Measurements from ENCODE around the gene OMG.
"Not testable (repeated sequence)": the region's sequence is repeated elsewhere in the genome, so short reads cannot be mapped to it uniquely, and the experiment has no call there.

OMG gene

GRCh38 chr17:31266042-31266441 is 31.0 kb downstream of the OMG start:
- DNase-seq (ENCODE audit: low read depth in 4 of 4, low spot score in 1 of 4) = no peak

GRCh38 chr17:31262923-31263322 is 34.1 kb downstream of the OMG start:
- DNase-seq (ENCODE audit: low read depth in 4 of 4, low spot score in 1 of 4) = not testable (repeated sequence)

- DNase-seq (ENCODE audit: low read depth in 4 of 4, low spot score in 1 of 4) = no peak
Observed at GRCh38 chr17:31261601-31262000, 35.4 kb downstream of the OMG start.

GRCh38 chr17:31260151-31260550 is 36.9 kb downstream of the OMG start:
- DNase-seq (ENCODE audit: low read depth in 4 of 4, low spot score in 1 of 4) = no peak

- no peak for DNase-seq (ENCODE audit: low read depth in 4 of 4, low spot score in 1 of 4)
Observed at GRCh38 chr17:31256936-31257335, 40.1 kb downstream of the OMG start.

- DNase-seq (ENCODE audit: low read depth in 4 of 4, low spot score in 1 of 4) = no peak
Observed at GRCh38 chr17:31254654-31255053, 42.4 kb downstream of the OMG start.

- no peak for DNase-seq (ENCODE audit: low read depth in 4 of 4, low spot score in 1 of 4)
Observed at GRCh38 chr17:31252741-31253140, 44.3 kb downstream of the OMG start.

GRCh38 chr17:31251970-31252328 is 45.1 kb downstream of the OMG start:
- no peak for DNase-seq (ENCODE audit: low read depth in 4 of 4, low spot score in 1 of 4)

- DNase-seq (ENCODE audit: low read depth in 4 of 4, low spot score in 1 of 4) = no peak
Observed at GRCh38 chr17:31251105-31251969, 45.7 kb downstream of the OMG start.

GRCh38 chr17:31250229-31250628 is 46.8 kb downstream of the OMG start:
- no peak for DNase-seq (ENCODE audit: low read depth in 4 of 4, low spot score in 1 of 4)

GRCh38 chr17:31249835-31250141 is 47.3 kb downstream of the OMG start:
- no peak for DNase-seq (ENCODE audit: low read depth in 4 of 4, low spot score in 1 of 4)

- DNase-seq (ENCODE audit: low read depth in 4 of 4, low spot score in 1 of 4) = no peak
Observed at GRCh38 chr17:31248986-31249834, 47.8 kb downstream of the OMG start.
